Liver (tissue), 3 donors: ENCODE data around the gene KCNMA1.

Source experiments
- CTCF ChIP-seq: fragments of 150-350 bp; IDR thresholded peaks from 2 replicates; pipeline ENCODE4 v1.5.1; 2017; ENCODE audit warnings: improper control_type of control experiment, low read depth, low read length; ENCODE audit not compliant: missing input control
- FOXA1 ChIP-seq: IDR thresholded peaks from 2 replicates; pipeline ENCODE4 v1.6.1; 2016; ENCODE audit warnings: antibody characterized with exemption
- GABPA ChIP-seq, 2 donors: IDR thresholded peaks in 1 of 2; conservative IDR thresholded peaks in 1 of 2; 2 replicates each; pipeline ENCODE4 v1.6.1; 2016; ENCODE audit warnings: antibody characterized with exemption in 2 of 2, mild to moderate bottlenecking in 1 of 2, moderate library complexity in 1 of 2
- HNF4G ChIP-seq: IDR thresholded peaks from 2 replicates; pipeline ENCODE4 v1.6.1; 2016; ENCODE audit warnings: antibody characterized with exemption
- JUND ChIP-seq, 2 donors: IDR thresholded peaks; 2 replicates each; pipeline ENCODE4 v1.6.1; 2016; ENCODE audit warnings: antibody characterized with exemption in 2 of 2
- RAD21 ChIP-seq, 2 donors: IDR thresholded peaks; 2 replicates each; pipeline ENCODE4 v1.6.1; 2016; ENCODE audit warnings: antibody characterized with exemption in 2 of 2, mild to moderate bottlenecking in 2 of 2
- RXRA ChIP-seq, 2 donors: IDR thresholded peaks; 2 replicates each; pipeline ENCODE4 v1.6.1; 2017 to 2018; ENCODE audit warnings: antibody characterized with exemption in 2 of 2, mild to moderate bottlenecking in 1 of 2
- SP1 ChIP-seq: IDR thresholded peaks from 2 replicates; pipeline ENCODE4 v1.6.1; 2018; ENCODE audit warnings: antibody characterized with exemption, mild to moderate bottlenecking
- TAF1 ChIP-seq: conservative IDR thresholded peaks from 2 replicates; pipeline ENCODE4 v1.6.1; 2016; ENCODE audit warnings: antibody characterized with exemption, mild to moderate bottlenecking
- YY1 ChIP-seq: IDR thresholded peaks from 2 replicates; pipeline ENCODE4 v1.6.1; 2016; ENCODE audit warnings: antibody characterized with exemption, mild to moderate bottlenecking
- ZBTB33 ChIP-seq: IDR thresholded peaks from 2 replicates; pipeline ENCODE4 v1.6.1; 2016; ENCODE audit warnings: antibody characterized with exemption
- TF ChIP-seq, protein P1 (sequence below): IDR thresholded peaks from 2 replicates; pipeline ENCODE4 v1.6.1; 2016; ENCODE audit warnings: antibody characterized with exemption, mild to moderate bottlenecking
- TF ChIP-seq, protein P2 (sequence below): IDR thresholded peaks from 2 replicates; pipeline ENCODE4 v1.6.1; 2016; ENCODE audit warnings: antibody characterized with exemption
- TF ChIP-seq, protein P3 (sequence below): IDR thresholded peaks from 2 replicates; pipeline ENCODE4 v1.6.1; 2016; ENCODE audit warnings: antibody characterized with exemption
- donor health status: healthy.
- donor health status: healthy.

DNA sequence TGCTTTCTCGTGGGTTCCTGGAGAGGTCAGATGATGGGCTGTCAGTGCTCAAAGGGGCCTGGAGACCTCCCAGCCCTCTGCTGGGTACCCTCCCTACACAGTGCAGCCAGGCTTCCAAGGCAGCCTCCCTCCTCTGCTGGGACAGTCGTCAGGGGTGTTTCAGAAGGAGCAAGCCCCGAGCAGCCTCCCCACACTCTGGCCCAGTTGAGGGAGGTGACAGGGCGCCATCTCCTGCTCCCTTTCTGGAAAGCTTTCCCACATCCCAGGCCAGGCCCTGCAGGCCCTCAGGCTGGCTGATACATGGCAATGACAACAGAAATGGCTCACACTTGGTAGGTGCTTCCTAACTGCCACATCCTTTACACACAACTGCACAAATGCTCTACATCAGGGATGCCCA lies 32.1 kb downstream of the KCNMA1 start:
- TF ChIP-seq, protein P1, sequence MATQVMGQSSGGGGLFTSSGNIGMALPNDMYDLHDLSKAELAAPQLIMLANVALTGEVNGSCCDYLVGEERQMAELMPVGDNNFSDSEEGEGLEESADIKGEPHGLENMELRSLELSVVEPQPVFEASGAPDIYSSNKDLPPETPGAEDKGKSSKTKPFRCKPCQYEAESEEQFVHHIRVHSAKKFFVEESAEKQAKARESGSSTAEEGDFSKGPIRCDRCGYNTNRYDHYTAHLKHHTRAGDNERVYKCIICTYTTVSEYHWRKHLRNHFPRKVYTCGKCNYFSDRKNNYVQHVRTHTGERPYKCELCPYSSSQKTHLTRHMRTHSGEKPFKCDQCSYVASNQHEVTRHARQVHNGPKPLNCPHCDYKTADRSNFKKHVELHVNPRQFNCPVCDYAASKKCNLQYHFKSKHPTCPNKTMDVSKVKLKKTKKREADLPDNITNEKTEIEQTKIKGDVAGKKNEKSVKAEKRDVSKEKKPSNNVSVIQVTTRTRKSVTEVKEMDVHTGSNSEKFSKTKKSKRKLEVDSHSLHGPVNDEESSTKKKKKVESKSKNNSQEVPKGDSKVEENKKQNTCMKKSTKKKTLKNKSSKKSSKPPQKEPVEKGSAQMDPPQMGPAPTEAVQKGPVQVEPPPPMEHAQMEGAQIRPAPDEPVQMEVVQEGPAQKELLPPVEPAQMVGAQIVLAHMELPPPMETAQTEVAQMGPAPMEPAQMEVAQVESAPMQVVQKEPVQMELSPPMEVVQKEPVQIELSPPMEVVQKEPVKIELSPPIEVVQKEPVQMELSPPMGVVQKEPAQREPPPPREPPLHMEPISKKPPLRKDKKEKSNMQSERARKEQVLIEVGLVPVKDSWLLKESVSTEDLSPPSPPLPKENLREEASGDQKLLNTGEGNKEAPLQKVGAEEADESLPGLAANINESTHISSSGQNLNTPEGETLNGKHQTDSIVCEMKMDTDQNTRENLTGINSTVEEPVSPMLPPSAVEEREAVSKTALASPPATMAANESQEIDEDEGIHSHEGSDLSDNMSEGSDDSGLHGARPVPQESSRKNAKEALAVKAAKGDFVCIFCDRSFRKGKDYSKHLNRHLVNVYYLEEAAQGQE = no peak
- TF ChIP-seq CTCF (no peak), HNF4G (no peak), JUND (IDR thresholded peaks at IDR 0.05) (no peak), RAD21 (IDR thresholded peaks at IDR 0.05) (peak in 1 of 2 donors; percentile 64), SP1 (no peak), FOXA1 (no peak), RXRA (IDR thresholded peaks at IDR 0.05) (no peak), GABPA (IDR thresholded peaks at IDR 0.05 in 1 of 2, conservative IDR thresholded peaks at IDR 0.05 in 1 of 2) (no peak), TAF1 (no peak), ZBTB33 (no peak), YY1 (no peak)
- TF ChIP-seq, protein P2, sequence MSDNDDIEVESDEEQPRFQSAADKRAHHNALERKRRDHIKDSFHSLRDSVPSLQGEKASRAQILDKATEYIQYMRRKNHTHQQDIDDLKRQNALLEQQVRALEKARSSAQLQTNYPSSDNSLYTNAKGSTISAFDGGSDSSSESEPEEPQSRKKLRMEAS = no peak
- TF ChIP-seq, protein P3, sequence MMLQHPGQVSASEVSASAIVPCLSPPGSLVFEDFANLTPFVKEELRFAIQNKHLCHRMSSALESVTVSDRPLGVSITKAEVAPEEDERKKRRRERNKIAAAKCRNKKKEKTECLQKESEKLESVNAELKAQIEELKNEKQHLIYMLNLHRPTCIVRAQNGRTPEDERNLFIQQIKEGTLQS = no peak
